ENCODE measurements around the gene HOMER1.

The HOMER1 gene

GRCh38 chr5:79513704-79514390 is at the start of gene HOMER1:
Gene HOMER1 (minus strand): TSS chr5:79514134. CDS start chr5:79512774, 1,360 bp downstream.
- peak; percentile 55 for DNase-seq

GRCh38 chr5:79563247-79563590 is 49.3 kb upstream of the HOMER1 start:
- DNase-seq: no peak

- peak; percentile 19 for DNase-seq
Measured at GRCh38 chr5:79562351-79563246, 48.7 kb upstream of the HOMER1 start.

GRCh38 chr5:79561525-79561893 is 47.6 kb upstream of the HOMER1 start:
- no peak for DNase-seq

GRCh38 chr5:79560771-79561524 is 47.0 kb upstream of the HOMER1 start:
- no peak for DNase-seq

DNA sequence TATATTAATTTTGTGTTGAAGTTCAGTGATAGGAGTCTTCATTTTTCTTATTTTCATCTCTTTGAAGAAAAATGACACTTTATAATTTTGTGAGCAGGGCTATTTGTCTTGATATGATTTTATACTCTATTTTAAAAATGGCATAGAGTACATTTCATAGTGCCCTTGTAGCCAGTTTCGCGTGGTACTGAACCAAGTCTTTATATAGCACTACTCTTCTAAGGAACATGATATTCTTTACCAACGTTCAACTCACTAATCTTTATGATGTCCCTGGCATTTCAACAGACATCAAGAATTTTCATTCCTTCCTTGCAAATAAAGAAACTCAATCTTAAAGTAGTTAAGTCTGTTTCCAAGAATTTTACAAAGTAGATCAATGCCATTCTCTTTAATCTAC is 41.5 kb upstream of the HOMER1 start:
- DNase-seq: no peak

- peak; percentile 88 for DNase-seq
Measured at GRCh38 chr5:79552984-79553383, 39.0 kb upstream of the HOMER1 start.

- no peak for DNase-seq
Measured at GRCh38 chr5:79547982-79548381, 34.0 kb upstream of the HOMER1 start.

GRCh38 chr5:79547429-79547822 is 33.5 kb upstream of the HOMER1 start:
- DNase-seq: peak; percentile 8

GRCh38 chr5:79546782-79547428 is 33.0 kb upstream of the HOMER1 start:
- no peak for DNase-seq

DNA sequence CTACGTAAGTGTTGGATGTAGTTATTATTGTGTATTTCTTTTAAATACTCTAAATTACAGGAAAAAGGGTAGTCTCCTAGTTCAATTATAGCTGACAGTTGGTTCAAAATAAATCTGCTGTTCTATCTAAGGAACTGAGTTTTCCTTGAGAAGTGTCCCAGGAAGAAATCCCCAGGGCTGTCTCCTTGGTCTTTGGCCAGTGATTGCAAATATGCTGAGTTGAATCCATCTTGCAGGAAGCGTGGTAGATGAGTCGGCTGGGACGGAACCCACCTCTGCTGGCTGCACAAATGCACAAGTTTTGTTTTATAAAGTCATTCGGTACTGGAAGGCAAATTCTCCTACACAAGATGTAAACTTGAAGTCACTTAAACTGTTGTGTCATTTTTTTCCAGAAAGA is 30.2 kb upstream of the HOMER1 start:
- DNase-seq: no peak

DNA sequence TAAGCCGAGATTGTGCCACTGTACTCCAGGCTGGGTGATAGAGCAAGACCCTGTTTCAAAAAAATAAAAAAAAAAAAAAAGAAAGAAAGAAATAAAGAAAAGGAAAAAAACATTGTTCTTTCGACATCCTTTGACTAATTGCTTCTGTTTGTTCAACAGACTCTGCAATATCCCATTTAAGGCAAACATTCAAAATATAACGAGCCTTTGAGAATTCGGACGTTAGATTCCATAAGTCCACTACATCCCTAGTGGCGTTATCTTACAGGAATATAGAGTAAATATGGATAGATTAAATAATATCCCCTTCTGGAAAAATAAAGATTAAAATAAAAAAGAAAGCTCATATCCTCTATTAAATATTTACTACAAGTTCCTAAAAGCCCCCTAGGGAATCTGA is 27.0 kb upstream of the HOMER1 start:
- no peak for DNase-seq

DNA sequence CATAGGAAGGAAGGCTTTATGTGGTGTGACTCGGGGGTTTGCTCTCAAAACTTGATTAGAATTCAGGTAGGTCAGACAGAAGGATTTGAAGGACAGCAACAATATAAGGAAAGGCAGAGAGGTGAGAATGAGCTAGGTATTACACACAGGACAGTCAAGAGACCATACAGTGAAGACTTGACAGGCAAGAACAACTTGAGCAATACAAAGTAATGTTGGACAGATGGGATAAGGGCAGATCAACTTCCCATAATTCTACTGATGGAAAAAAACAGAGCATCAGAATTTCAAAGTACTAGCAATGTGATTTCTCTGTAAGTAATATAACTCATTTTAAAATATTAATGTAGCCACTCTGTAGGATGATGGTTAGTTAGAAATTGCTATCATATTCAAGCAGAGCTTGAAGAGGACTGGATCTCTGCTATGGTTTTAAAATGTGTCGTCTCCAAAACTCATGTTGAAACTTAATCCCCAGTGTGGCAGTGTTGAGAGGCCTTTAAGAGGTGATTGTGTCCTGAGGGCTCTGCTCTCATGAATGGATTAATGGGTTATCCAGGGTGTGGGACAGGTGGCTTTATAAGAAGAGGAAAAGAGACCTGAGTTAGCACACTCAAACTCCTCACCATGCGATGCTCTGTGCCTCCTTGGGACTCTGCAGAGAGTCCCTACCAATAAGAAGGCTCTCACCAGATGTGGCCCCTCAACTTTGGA is 22.4 kb upstream of the HOMER1 start:
- DNase-seq: no peak

DNA sequence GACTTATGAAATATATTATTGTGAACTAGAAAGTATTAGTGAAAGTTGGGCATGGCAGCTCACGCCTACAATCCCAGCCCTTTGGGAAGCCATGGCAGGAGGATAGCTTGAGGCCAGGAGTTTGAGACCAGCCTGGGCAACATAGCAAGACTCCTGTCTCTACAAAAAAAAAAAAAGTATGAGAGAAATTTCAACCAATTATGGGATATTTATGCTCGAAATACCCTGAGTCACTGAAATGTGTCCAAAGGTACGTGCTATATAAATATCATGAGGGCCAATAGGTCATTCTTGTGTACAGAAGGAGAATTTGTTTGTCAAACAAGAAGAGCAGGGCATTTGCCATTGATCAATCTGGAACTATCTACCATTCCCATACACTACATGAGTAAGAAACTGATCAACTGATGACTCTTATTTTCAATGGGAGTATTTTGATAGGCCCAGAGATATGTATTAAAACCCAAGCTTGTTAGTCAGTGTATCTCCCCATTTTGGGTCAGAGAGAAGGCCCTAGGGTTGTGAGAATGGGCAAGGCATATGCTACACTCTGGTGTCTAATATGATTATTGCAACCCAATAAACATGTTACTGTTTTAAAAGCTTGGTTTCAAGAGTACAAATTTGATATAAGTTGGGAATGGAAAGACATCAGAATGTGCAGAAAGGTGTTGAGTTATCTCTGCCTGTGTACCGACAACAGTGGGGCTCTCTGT is 21.7 kb upstream of the HOMER1 start:
- DNase-seq: no peak

DNA sequence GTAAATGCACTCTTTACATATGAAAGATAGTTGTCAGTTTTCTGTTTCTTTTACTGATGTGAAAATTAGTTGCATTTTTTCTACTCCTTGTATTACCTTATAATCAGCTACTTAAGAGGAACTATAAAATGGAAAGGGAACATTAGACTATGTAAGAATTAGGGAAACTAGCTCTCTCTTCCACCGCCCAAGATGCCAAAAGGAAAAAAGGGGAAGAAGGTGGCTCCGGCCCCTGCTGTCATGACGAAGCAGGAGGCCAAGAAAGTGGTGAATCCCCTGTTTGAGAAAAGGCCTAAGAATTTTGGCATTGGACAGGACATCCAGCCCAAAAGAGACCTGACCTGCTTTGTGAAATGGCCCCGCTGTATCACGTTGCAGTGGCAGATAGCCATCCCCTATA is 15.2 kb upstream of the HOMER1 start:
- DNase-seq: no peak

DNA sequence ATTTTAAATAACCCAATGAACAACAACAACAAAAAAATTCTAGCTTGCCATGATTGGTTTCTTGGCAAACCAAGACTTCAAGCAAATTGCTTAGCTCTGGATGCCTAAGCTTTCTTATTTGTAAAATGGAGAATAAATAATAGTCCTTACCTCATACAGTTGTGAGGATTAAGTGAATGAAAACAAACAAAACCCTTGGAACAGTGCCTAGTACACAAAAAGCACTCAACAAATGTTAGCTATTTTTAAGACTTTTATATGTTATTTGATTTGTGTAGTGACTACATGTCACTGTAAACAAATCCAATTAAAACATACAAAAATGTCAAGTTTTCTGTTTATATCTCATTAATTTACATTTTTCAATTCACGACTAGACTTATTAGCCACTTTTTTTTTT is 13.5 kb upstream of the HOMER1 start:
- no peak for DNase-seq

DNA sequence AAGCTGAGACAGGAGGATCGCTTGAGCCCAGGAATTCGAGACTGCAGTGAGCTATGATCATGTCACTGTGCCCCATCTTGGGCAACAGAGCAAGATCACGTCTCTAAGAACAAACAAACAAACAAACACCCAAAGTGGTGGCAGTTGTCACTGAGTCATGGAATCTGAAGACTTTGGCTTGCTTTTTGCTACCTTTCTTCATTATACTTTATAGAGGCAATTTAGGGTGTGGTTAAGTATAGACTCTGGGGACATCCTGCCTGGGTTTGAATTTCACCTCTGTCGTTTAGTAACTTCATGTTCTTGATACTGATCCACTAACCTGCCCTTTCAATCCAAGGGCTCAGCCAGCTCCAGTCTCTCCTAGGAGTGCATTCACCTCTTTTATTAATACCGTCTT is 13.0 kb upstream of the HOMER1 start:
- DNase-seq: no peak

DNA sequence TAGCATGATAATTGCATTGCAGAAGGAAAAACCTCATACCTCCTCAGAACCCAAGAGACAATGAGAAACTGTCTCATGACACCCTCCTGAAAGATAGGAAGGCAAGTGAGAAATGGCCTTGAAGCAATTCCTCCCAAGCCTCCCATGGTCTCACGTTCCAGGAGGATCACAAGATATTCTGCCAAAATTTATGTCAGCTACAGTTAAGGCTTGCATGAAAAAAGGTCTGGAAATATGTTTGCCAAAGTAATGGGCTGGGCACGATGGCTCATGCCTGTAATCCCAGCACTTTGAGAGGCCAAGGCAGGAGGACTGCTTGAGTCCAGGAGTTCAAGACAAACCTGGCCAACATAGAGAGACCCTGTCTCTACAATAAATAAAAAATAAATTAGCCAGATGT is 12.6 kb upstream of the HOMER1 start:
- DNase-seq: no peak

DNA sequence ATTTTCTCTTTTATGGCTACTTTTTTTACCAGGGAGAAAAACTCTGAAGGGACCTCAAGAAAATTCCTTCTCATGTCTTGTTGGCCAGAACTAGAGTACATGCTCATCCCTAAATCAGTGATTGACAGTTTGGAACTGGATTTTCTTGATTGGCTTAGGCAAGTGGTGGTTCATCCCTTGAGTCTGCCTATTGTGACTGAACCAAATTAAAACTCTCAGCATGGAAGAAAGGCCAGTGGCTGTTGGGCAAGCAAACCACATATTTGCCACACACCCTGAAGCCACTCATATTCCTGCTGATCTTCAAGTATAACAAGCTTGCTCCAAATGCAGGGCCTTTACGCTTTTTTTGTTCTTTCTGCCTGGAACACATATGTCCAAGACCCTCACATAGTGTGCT is 7.2 kb upstream of the HOMER1 start:
- no peak for DNase-seq

GRCh38 chr5:79518718-79519117 is 4.8 kb upstream of the HOMER1 start:
- no peak for DNase-seq

DNA sequence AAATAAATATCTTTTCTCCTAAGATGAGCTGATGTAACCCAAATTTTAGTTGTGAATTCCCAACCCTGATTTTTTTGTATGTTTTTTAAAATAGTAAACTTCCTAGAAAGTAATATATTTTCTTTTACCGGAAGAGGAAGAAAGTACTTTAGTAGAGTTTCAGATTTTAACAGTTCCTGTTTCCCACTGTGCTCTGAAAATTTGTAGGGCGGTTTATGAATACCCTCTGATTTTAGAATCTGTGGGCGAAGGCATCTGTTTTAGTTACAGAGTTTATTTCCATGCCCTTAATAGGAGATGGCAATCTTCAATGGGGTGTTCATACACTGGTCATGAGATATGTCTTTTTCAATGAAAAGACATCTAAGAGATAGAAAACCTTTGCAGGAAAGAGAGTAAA is 3.7 kb upstream of the HOMER1 start:
- DNase-seq: no peak

DNA sequence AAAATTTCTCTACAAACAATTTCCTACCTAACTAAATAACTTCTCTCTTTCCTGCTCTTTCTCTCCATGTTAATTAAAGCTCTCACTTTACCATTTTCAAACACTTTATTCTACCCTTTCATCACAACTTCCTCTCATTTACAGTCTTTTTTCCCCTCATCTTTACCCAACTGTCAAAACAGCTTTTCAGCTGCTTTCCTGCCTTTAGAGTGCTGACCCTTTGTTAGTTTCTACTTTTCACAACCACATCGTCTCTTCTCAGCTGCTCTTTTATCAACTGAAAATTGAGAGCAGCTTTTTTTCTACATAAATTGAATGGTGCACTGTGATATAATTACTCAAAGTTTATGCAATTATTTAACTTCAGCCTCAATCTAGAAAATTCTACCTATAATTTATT is 3.1 kb upstream of the HOMER1 start:
- no peak for DNase-seq

Measured in NCI-H2171 treated with DMSO at 0.1 percent for 48 hours (cell line).